Ishikawa (cell line): ENCODE data around the gene HSD17B12.

Experiments used
- CREB1 ChIP-seq: IDR thresholded peaks from 2 replicates; pipeline ENCODE4 v1.6.1; 2012; ENCODE audit warnings: low read depth
- EGR1 ChIP-seq: IDR thresholded peaks from 2 replicates; pipeline ENCODE4 v1.6.1; 2012
- EP300 ChIP-seq: IDR thresholded peaks from 2 replicates; pipeline ENCODE4 v1.6.1; 2012; ENCODE audit warnings: borderline replicate concordance
- RAD21 ChIP-seq: IDR thresholded peaks from 2 replicates; pipeline ENCODE4 v1.6.1; 2012; ENCODE audit warnings: low read depth
- TAF1 ChIP-seq: IDR thresholded peaks from 2 replicates; pipeline ENCODE4 v1.6.1; 2012; ENCODE audit warnings: low read depth, mild to moderate bottlenecking
- TEAD4 ChIP-seq: IDR thresholded peaks from 2 replicates; pipeline ENCODE4 v1.6.1; 2012
- YY1 ChIP-seq: IDR thresholded peaks from 2 replicates; pipeline ENCODE4 v1.6.1; 2012; ENCODE audit warnings: low read depth
- TF ChIP-seq, protein P1 (sequence below): IDR thresholded peaks from 2 replicates; pipeline ENCODE4 v1.6.1; 2012
- TF ChIP-seq, protein P2 (sequence below): IDR thresholded peaks from 2 replicates; pipeline ENCODE4 v1.6.1; 2012; ENCODE audit warnings: low read depth, mild to moderate bottlenecking

GRCh38 chr11:43786016-43786415, 105.5 kb downstream of the HSD17B12 start:
- TF ChIP-seq, protein P1, sequence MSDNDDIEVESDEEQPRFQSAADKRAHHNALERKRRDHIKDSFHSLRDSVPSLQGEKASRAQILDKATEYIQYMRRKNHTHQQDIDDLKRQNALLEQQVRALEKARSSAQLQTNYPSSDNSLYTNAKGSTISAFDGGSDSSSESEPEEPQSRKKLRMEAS = no peak
- TF ChIP-seq TAF1 (no peak), TEAD4 (no peak), EGR1 (no peak), YY1 (no peak), CREB1 (no peak), EP300 (no peak), RAD21 (no peak)
- TF ChIP-seq, protein P2, sequence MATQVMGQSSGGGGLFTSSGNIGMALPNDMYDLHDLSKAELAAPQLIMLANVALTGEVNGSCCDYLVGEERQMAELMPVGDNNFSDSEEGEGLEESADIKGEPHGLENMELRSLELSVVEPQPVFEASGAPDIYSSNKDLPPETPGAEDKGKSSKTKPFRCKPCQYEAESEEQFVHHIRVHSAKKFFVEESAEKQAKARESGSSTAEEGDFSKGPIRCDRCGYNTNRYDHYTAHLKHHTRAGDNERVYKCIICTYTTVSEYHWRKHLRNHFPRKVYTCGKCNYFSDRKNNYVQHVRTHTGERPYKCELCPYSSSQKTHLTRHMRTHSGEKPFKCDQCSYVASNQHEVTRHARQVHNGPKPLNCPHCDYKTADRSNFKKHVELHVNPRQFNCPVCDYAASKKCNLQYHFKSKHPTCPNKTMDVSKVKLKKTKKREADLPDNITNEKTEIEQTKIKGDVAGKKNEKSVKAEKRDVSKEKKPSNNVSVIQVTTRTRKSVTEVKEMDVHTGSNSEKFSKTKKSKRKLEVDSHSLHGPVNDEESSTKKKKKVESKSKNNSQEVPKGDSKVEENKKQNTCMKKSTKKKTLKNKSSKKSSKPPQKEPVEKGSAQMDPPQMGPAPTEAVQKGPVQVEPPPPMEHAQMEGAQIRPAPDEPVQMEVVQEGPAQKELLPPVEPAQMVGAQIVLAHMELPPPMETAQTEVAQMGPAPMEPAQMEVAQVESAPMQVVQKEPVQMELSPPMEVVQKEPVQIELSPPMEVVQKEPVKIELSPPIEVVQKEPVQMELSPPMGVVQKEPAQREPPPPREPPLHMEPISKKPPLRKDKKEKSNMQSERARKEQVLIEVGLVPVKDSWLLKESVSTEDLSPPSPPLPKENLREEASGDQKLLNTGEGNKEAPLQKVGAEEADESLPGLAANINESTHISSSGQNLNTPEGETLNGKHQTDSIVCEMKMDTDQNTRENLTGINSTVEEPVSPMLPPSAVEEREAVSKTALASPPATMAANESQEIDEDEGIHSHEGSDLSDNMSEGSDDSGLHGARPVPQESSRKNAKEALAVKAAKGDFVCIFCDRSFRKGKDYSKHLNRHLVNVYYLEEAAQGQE = no peak
